Endothelial cell of umbilical vein (primary cell): ENCODE results near the gene CDC37. TPM values are rescaled to one million over a fixed set of nuclear protein-coding genes. Genes with fewer than 3 reads are reported as not detected.

Experiments used
- BruUV-seq: library from RNA; stranded (reverse); fragments of 400-500 nt; replicated peaks from 2 replicates; lab custom pipeline; 2021; lab: Mats Ljungman, UMichigan
- CTCF ChIA-PET: fragments of 300-600, 350-600 bp; sonication (Branson Sonifier 250); formaldehyde crosslinking; loops from one replicate; lab custom pipeline; 2021; ENCODE audit warnings: antibody characterized with exemption, inconsistent platforms; lab: Charles Lee
- POLR2A ChIA-PET: fragments of 300-600, 350-600 bp; sonication (Branson Sonifier 250); formaldehyde crosslinking; loops from one replicate; lab custom pipeline; 2021; ENCODE audit warnings: antibody characterized with exemption, inconsistent platforms; lab: Charles Lee
- DNase-seq: peaks from one replicate; pipeline ENCODE4 v3.0.0-alpha.2; 2011; ENCODE audit warnings: low read depth, low spot score
- FAIRE-seq: peaks from 2 replicates; lab custom pipeline; 2011; peaks lifted over from hg19 to GRCh38; lab: Jason Lieb, UNC
- H2AFZ ChIP-seq: 2 replicates; pipeline ENCODE4 v1.6.0; 2012; ENCODE audit warnings: low read depth, low read length, control low read depth, inconsistent platforms
- H3K27ac ChIP-seq: 2 replicates; pipeline ENCODE4 v1.5.1; 2011; ENCODE audit warnings: low read depth, mild to moderate bottlenecking, control low read depth, low read length, moderate library complexity; ENCODE audit not compliant: insufficient read depth
- H3K27me3 ChIP-seq, 2 experiments: 2 replicates each; pipeline versions ENCODE4 v1.6.0 to v1.6.1; 2011; ENCODE audit warnings: low read length in 2 of 2, mixed read lengths in 1 of 2; ENCODE audit not compliant: control insufficient read depth in 2 of 2, insufficient read depth in 2 of 2
- H3K36me3 ChIP-seq, 2 experiments: 2 replicates in 1 of 2; 3 replicates in 1 of 2; pipeline ENCODE4 v1.5.1; 2011; ENCODE audit warnings: low read length in 2 of 2, mild to moderate bottlenecking in 1 of 2, moderate library complexity in 1 of 2; ENCODE audit not compliant: control insufficient read depth in 2 of 2, insufficient read depth in 2 of 2; ENCODE audit errors: extremely low read depth in 1 of 2
- H3K4me1 ChIP-seq: 3 replicates; pipeline ENCODE4 v1.5.1; 2011; ENCODE audit warnings: mild to moderate bottlenecking, low read length; ENCODE audit not compliant: control insufficient read depth, insufficient read depth; ENCODE audit errors: extremely low read depth
- H3K4me2 ChIP-seq: 2 replicates; pipeline ENCODE4 v1.6.1; 2011; ENCODE audit warnings: low read length, control low read depth, mixed read lengths; ENCODE audit not compliant: insufficient read depth
- H3K4me3 ChIP-seq, 3 experiments: fragments of 200-600 bp in 1 of 3; sonication (generic), shearing (Covaris generic) in 1 of 3; replicated peaks in 1 of 3; 2 replicates each; pipeline ENCODE4 v1.5.1; 2011 to 2016; ENCODE audit warnings: control low read depth in 3 of 3, low read length in 3 of 3, mild to moderate bottlenecking in 2 of 3, inconsistent platforms in 1 of 3, low read depth in 1 of 3, moderate library complexity in 1 of 3; ENCODE audit not compliant: insufficient read depth in 1 of 3
- H3K79me2 ChIP-seq: 2 replicates; pipeline ENCODE4 v1.6.0; 2012; ENCODE audit warnings: low read length, inconsistent platforms; ENCODE audit not compliant: control insufficient read depth, insufficient read depth
- H3K9ac ChIP-seq: replicated peaks from 2 replicates; pipeline ENCODE3; 2011; ENCODE audit warnings: low read length, control low read depth; ENCODE audit not compliant: insufficient read depth; ENCODE audit errors: extremely low read depth
- H3K9me1 ChIP-seq: replicated peaks from 3 replicates; pipeline ENCODE4 v1.6.0; 2011; ENCODE audit warnings: mild to moderate bottlenecking, low read length; ENCODE audit not compliant: control insufficient read depth, insufficient read depth; ENCODE audit errors: extremely low read depth
- H3K9me3 ChIP-seq: replicated peaks from 2 replicates; pipeline ENCODE4 v1.5.1; 2012; ENCODE audit warnings: low read length, inconsistent platforms; ENCODE audit not compliant: control insufficient read depth, insufficient read depth
- H4K20me1 ChIP-seq: replicated peaks from 2 replicates; pipeline ENCODE3; 2011; ENCODE audit warnings: mild to moderate bottlenecking, low read length; ENCODE audit not compliant: control insufficient read depth, insufficient read depth; ENCODE audit errors: extremely low read depth
- EZH2 ChIP-seq: IDR thresholded peaks from 2 replicates; pipeline ENCODE4 v1.6.1; 2012; ENCODE audit warnings: borderline replicate concordance, low read depth, mild to moderate bottlenecking, moderate library complexity, low read length, inconsistent platforms; ENCODE audit not compliant: severe bottlenecking
- FOS ChIP-seq: IDR thresholded peaks from 2 replicates; pipeline ENCODE4 v1.6.1; 2011; ENCODE audit warnings: mild to moderate bottlenecking, low read length, moderate library complexity, borderline replicate concordance; ENCODE audit not compliant: insufficient read depth
- GATA2 ChIP-seq: IDR thresholded peaks from 2 replicates; pipeline ENCODE4 v1.7.0; 2011; ENCODE audit warnings: low read depth, mild to moderate bottlenecking, moderate library complexity, mixed read lengths, low read length; ENCODE audit not compliant: insufficient read length, insufficient read depth
- JUN ChIP-seq: IDR thresholded peaks from 2 replicates; pipeline ENCODE4 v1.6.1; 2011; ENCODE audit warnings: borderline replicate concordance, low read depth; ENCODE audit not compliant: insufficient read length, insufficient read depth
- MYC ChIP-seq: IDR thresholded peaks from one replicate; pipeline ENCODE4 v1.6.1; 2011; ENCODE audit warnings: mild to moderate bottlenecking, low read depth, low read length
- POLR2A ChIP-seq: IDR thresholded peaks from 2 replicates; pipeline ENCODE4 v1.6.1; 2012; ENCODE audit warnings: low read depth, mild to moderate bottlenecking, control low read depth, low read length
- POLR2AphosphoS5 ChIP-seq: IDR thresholded peaks from 2 replicates; pipeline ENCODE4 v1.6.1; 2012; ENCODE audit warnings: low read depth, mild to moderate bottlenecking, control low read depth, low read length, moderate library complexity; ENCODE audit not compliant: insufficient read depth
- dilution Hi-C: fragments of 300-500 bp; cut with MboI; formaldehyde crosslinking; loops from one replicate; pipeline ENCODE4 v1.15.0; 2019; ENCODE audit warnings: low sequenced_read_pairs; ENCODE audit not compliant: extremely low pct_ligation_motif_present
- intact Hi-C: fragments of 100-400 bp; cut with micrococcal nuclease; formaldehyde crosslinking; loops from one replicate; pipeline ENCODE4 v1.10.0; 2022
- polyA plus RNA-seq, 4 experiments: library from polyadenylated mRNA; depleted of rRNA in 3 of 4; stranded (reverse) in 3 of 4; unstranded in 1 of 4; fragments of >200 nt; gene quantifications; 2 replicates each; pipeline versions ENCODE4 v1.2.1 to v1.2.3, GENCODE V29; 2011 to 2012; ENCODE audit warnings: missing spikeins in 1 of 4
- total RNA-seq: library from RNA; stranded (reverse); gene quantifications from 2 replicates; pipeline ENCODE4 v1.2.3, GENCODE V29; 2021
- TF ChIP-seq, protein P1 (sequence below), 2 donors: IDR thresholded peaks; 1 replicate in 1 of 2; 2 replicates in 1 of 2; pipeline ENCODE4 v1.5.1; 2011; ENCODE audit warnings: low read length in 2 of 2, mild to moderate bottlenecking in 2 of 2, moderate library complexity in 2 of 2, control low read depth in 1 of 2, inconsistent platforms in 1 of 2, low read depth in 1 of 2; ENCODE audit not compliant: insufficient read depth in 1 of 2; ENCODE audit errors: extremely low read depth in 1 of 2
- TF ChIP-seq, protein P2 (sequence below): IDR thresholded peaks from 2 replicates; pipeline ENCODE4 v1.6.1; 2011; ENCODE audit not compliant: insufficient read depth, insufficient read length

Gene CDC37
- total and polyA plus RNA-seq, 2 donors (not counting 3 experiments of a cell fraction or from before 2014, with no cell fraction given), result 300 to 372 TPM

- Histone ChIP-seq H3K27me3 (peaks cover 14 to 26% of the 10 kb centered on the region in 2 experiments), H3K36me3 (no peaks in the 10 kb centered on the region), H4K20me1 (no peaks in the 10 kb centered on the region), H3K4me2 (no peak overlapping the region), H3K4me3 (no peak overlapping the region), H3K4me1 (peaks cover 5% of the 10 kb centered on the region), H3K79me2 (no peaks in the 10 kb centered on the region), H3K27ac (no peak overlapping the region), H3K9ac (no peak overlapping the region), H3K9me1 (no peaks in the 10 kb centered on the region), H3K9me3 (no peaks in the 10 kb centered on the region), H2AFZ (no peak overlapping the region)
- no peak for FAIRE-seq
- ChIA-PET CTCF (interaction anchor here (0.6 to 8.3 kb wide), 3 partner anchors 6 to 23 kb away, joined by 3 to 108 read pairs (median 3); no protein-coding TSS in a partner anchor), POLR2A (no interaction called here)
- dilution Hi-C loops, result no loop called here
- intact Hi-C loops, result no loop called here
- BruUV-seq, result no TSS peak
- DNase-seq, result no peak
- no peak for TF ChIP-seq MYC
- TF ChIP-seq, protein P1, sequence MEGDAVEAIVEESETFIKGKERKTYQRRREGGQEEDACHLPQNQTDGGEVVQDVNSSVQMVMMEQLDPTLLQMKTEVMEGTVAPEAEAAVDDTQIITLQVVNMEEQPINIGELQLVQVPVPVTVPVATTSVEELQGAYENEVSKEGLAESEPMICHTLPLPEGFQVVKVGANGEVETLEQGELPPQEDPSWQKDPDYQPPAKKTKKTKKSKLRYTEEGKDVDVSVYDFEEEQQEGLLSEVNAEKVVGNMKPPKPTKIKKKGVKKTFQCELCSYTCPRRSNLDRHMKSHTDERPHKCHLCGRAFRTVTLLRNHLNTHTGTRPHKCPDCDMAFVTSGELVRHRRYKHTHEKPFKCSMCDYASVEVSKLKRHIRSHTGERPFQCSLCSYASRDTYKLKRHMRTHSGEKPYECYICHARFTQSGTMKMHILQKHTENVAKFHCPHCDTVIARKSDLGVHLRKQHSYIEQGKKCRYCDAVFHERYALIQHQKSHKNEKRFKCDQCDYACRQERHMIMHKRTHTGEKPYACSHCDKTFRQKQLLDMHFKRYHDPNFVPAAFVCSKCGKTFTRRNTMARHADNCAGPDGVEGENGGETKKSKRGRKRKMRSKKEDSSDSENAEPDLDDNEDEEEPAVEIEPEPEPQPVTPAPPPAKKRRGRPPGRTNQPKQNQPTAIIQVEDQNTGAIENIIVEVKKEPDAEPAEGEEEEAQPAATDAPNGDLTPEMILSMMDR (IDR thresholded peaks at IDR 0.05; ENCODE audit: extremely low read depth in 1 of 2, insufficient read depth in 1 of 2, low read depth in 1 of 2, low read length in 2 of 2), result no peak
- no peak for TF ChIP-seq JUN
- TF ChIP-seq FOS, result no peak
- TF ChIP-seq, protein P2, sequence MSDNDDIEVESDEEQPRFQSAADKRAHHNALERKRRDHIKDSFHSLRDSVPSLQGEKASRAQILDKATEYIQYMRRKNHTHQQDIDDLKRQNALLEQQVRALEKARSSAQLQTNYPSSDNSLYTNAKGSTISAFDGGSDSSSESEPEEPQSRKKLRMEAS, result no peak
- TF ChIP-seq GATA2, result no peak
- TF ChIP-seq POLR2A, result no peak
- no peak for TF ChIP-seq EZH2
- TF ChIP-seq POLR2AphosphoS5, result no peak
Observed at GRCh38 chr19:10408511-10409283, 5.4 kb upstream of the CDC37 start.
